Glomerular endothelial cell (primary cell): Measurements from ENCODE around the gene OTOGL. TPM values are rescaled to one million over a fixed set of nuclear protein-coding genes. Genes with fewer than 3 reads are reported as not detected.

Experiments used
- DNase-seq: peaks from one replicate; pipeline ENCODE4 v3.0.0-alpha.2; 2011; ENCODE audit warnings: low read depth, low spot score; ENCODE audit errors: extremely low read depth
- total RNA-seq: library from RNA; depleted of rRNA; stranded (reverse); fragments of >200 nt; gene quantifications from 2 replicates; pipeline ENCODE4 v1.2.3, GENCODE V29; 2015

The OTOGL gene
- total RNA-seq, 1 donor from 2014 or later = 0.06 TPM

DNA sequence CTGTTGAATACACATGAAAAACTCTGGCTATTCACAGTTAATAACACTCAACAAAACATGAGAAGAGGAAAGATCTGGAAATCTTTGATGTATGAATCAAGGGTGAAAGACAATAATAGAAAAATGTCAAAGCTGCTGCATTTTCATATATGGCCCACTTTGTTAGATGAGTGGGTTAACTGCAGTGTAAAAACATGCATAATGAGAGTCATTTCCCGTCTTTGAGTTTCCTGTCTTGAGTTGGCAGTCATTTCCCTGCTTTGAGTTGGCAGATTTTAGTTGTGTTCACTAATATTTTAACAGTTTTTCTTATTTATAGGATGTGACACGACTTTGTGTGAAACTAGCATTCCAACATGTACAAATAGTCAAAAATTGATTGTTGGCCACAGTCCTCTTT lies 256.8 kb downstream of the OTOGL start:
- peak; percentile 80 for DNase-seq

DNA sequence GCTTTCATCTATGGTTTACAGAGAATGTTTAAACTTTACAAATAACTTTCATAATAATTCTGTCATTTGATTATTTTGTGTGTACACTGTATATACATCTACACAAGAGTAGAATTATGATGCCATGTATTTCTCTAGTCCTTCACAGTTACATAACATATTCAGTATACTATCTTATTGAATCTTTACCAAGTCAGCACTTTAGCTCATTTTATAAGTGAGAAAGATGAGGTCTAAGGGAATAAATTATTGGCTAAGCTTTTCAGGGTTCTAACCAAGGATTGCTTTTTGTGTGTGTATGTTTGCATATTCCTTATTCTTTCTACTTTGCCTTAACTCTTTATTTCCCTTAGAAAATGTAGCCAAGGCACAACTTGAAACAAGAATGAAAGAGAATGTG lies 260.4 kb downstream of the OTOGL start:
- no peak for DNase-seq

DNA sequence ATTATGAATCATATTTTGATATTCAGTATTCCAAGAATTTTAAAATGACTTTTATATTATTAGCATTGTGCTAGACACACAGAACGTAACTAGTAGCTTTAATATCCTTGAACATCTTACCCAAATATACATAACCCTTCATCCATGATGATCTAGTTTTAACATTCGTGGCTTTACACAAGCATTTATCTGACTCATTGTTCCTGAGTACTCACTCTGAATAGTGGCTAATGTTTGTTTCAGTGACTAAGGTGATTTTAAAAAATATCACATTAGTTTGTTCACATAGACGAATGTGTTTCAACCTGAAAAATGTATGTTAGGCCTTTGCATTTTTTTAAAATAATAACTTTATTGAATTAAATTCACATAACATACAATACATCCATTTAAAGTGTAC lies 264.7 kb downstream of the OTOGL start:
- DNase-seq = no peak

- DNase-seq = no peak
These were observed 274.3 kb downstream of the OTOGL start for GRCh38 chr12:80373666-80374065.

GRCh38 chr12:80374615-80375014 lies 275.3 kb downstream of the OTOGL start:
- no peak for DNase-seq

- no peak for DNase-seq
These were observed 277.9 kb downstream of the OTOGL start for GRCh38 chr12:80377140-80377794.

GRCh38 chr12:80381121-80381520 lies 281.8 kb downstream of the OTOGL start:
- DNase-seq = no peak

DNA sequence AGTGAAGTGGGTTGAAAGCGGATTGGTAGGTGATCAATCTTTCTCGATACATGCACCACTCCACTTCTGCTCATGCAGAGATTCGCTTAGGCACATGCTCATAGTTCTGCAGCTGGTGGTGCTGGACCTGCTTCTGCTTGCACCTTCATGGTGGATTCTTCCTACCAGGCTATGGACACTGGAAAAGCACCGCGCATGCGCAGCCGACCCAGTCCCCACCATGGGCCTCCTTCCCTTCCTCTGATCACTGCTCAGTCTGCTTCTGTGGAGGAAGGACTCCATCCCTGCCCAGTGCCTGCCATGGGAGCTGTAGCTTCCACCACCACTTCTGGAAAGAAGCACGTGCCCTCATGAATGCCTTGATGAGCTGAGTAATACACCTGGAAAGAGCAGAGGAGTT lies 282.9 kb downstream of the OTOGL start:
- DNase-seq = no peak

- DNase-seq = no peak
These were observed 301.2 kb downstream of the OTOGL start for GRCh38 chr12:80400571-80400991.

DNA sequence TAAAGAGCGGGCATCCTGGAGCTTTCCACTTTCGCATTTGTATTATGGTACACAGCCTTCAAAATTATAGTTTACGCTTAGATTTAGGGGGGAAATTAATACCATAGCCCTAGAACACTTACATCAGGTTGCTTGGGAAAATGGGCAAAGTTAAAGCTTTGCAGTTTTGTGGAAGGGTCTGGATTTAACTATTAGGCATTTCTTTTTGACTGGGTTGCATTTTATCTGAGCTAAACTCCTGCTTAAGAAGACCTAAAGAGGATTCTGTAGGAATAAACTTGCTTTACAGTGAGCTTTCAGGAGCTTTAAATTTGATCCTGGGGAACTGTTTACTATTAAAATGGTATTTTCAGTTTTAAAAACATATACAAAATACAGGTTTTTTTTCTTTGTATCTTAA lies 301.9 kb downstream of the OTOGL start:
- no peak for DNase-seq

GRCh38 chr12:80404629-80405028 lies 305.3 kb downstream of the OTOGL start:
- DNase-seq = no peak

DNA sequence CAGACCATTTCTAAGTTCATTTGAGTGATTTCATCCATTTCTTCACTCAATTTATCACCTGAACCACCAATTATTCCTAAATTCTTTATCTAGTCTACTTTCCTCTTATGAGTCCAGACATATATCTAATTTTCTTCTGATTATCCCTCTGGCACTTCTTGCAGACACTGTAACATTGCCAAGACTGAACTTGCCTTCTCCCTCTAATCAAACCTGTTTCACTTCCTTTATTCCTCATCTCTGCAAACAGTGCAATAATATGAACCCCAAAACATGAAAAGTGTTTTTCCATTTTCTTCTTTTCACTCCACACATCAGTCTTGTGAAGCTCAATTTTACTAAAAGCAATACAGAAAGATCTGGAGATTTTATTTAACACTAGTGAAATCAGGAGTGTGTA lies 306.9 kb downstream of the OTOGL start:
- DNase-seq = no peak

DNA sequence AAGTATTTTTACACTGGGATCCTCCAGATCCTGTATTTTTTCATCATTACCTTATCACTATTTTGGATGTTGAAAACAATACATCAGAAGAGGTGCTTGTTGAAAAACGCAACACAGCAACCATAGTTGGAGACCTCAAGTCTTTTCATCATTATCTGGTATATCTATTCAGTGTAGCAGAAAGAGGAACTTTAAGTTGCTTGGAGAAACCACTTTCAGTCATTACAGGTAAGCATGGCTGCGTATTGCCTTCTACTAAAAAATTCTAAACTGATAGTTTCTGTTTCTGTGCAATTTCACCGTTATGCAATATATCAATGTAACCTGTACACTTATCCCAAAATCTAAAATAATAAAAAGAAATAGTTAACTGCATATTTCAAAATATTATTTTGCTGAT lies 312.4 kb downstream of the OTOGL start:
- DNase-seq = no peak

- peak; percentile 12 for DNase-seq
These were observed 313.1 kb downstream of the OTOGL start for GRCh38 chr12:80412343-80412953.

GRCh38 chr12:80413462-80413861 lies 314.1 kb downstream of the OTOGL start:
- DNase-seq = no peak

- DNase-seq = no peak
These were observed 316.1 kb downstream of the OTOGL start for GRCh38 chr12:80415466-80415865.

GRCh38 chr12:80419644-80420043 lies 320.3 kb downstream of the OTOGL start:
- DNase-seq = no peak

DNA sequence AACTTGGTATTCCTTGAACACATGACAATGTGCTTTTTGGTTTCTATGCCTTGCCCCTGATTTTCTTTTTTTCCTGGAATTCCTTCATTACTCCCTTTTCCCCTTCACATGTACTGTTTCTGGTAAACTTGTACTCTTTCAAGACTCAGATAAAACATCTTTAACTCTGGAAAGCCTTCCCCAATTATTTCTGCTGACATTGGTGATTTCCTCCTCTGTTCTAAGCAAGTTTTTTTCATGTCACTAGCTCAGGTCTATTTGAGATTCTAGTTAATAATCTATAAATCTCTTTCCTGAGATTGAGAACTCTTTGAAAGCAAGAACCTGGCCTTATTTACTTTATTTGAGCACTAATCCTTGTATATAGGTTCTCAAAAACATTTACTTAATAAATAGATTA lies 320.7 kb downstream of the OTOGL start:
- no peak for DNase-seq

- no peak for DNase-seq
These were observed 323.2 kb downstream of the OTOGL start for GRCh38 chr12:80422550-80422949.
